Adrenal gland (tissue), 12 donors: Measurements from ENCODE around the gene SLC27A2. TPM values are rescaled to one million over a fixed set of nuclear protein-coding genes. Genes with fewer than 3 reads are reported as not detected.
A peak's percentile ranks its signal among the peaks of the same experiment; 100 is the strongest.

Experiments used
- DNase-seq, 7 donors: peaks; one replicate each; pipeline ENCODE4 v3.0.0-alpha.2; 2019 to 2020
- H3K27ac ChIP-seq, 5 donors: fragments of 200-600 bp; sonication (generic) in 4 of 5; 1 replicate in 3 of 5; 2 replicates in 2 of 5; pipeline versions ENCODE4 v1.5.1 to v1.8.0; 2016 to 2020; ENCODE audit warnings: mild to moderate bottlenecking in 1 of 5
- H3K27me3 ChIP-seq: fragments of 200-600 bp; 2 replicates; pipeline ENCODE4 v1.8.0; 2021
- H3K36me3 ChIP-seq, 2 donors: fragments of 200-600 bp; replicated peaks in 1 of 2; 1 replicate in 1 of 2; 2 replicates in 1 of 2; pipeline versions ENCODE4 v1.5.1 to v1.8.0; 2018 to 2022
- H3K4me1 ChIP-seq, 2 donors: fragments of 200-600 bp; replicated peaks in 1 of 2; 1 replicate in 1 of 2; 2 replicates in 1 of 2; pipeline versions ENCODE4 v1.5.1 to v1.8.0; 2018 to 2021
- H3K4me3 ChIP-seq, 4 donors: fragments of 200-600 bp; sonication (generic) in 3 of 4; one replicate each; pipeline ENCODE4 v1.5.1; 2016 to 2018
- H3K9me3 ChIP-seq, 3 donors: fragments of 200-600 bp; sonication (generic) in 1 of 3; replicated peaks in 1 of 3; 1 replicate in 2 of 3; 2 replicates in 1 of 3; pipeline versions ENCODE4 v1.5.1 to v1.8.0; 2016 to 2021
- CTCF ChIP-seq, 6 experiments: fragments of 450-650 bp in 4 of 6; fragments of 200-600 bp in 2 of 6; sonication (generic) in 1 of 6; IDR thresholded peaks; 1 replicate in 5 of 6; 2 replicates in 1 of 6; pipeline versions ENCODE4 v1.5.1 to v1.8.0; 2016 to 2021; ENCODE audit warnings: antibody characterized with exemption in 6 of 6, mild to moderate bottlenecking in 2 of 6, moderate library complexity in 1 of 6
- POLR2A ChIP-seq, 2 donors: fragments of 450-650 bp; IDR thresholded peaks; one replicate each; pipeline ENCODE4 v1.6.1; 2017; ENCODE audit warnings: antibody characterized with exemption in 2 of 2, mild to moderate bottlenecking in 2 of 2, moderate library complexity in 1 of 2
- WGBS, 4 donors: extraction: QIAGEN DNeasy Blood & Tissue Kit in 2 of 4; methylation state at CpG; one replicate each; pipeline versions ENCODE4 v1.1.5 to v1.1.7; 2013 to 2017; 5-methylcytosine and 5-hydroxymethylcytosine counted together
- intact Hi-C, 2 donors: fragments of 100-400 bp; cut with DNase I; formaldehyde crosslinking; loops; one replicate each; pipeline versions ENCODE4 v1.14.1 to v1.15.0; 2022 to 2023
- polyA plus RNA-seq, 3 donors: library from polyadenylated mRNA; stranded (reverse); fragments of 200-250 nt in 2 of 3; fragments of 350-450 nt in 1 of 3; fragmentation: Illumina TruSeq in 1 of 3; extraction: RNeasy Lipid Tissue Mini Kit (QIAGEN cat#74804) in 1 of 3; gene quantifications; one replicate each; pipeline ENCODE4 v1.2.3, GENCODE V29; 2013 to 2014
- small RNA-seq, 2 donors: library from RNA; depleted of rRNA; stranded (forward); fragments of <200 nt; gene quantifications; one replicate each; pipeline ENCODE3, GENCODE V24; 2016
- total RNA-seq, 9 donors: library from RNA; depleted of rRNA in 4 of 9; stranded (reverse); fragments of >200 nt in 4 of 9; fragments of 120-200 nt in 1 of 9; fragmentation: NEBNext Ultra II Directional in 1 of 9; extraction: Animal tissue kit (Norgen Biotek cat#: 25700) in 1 of 9; gene quantifications; one replicate each; pipeline versions ENCODE4 v1.1.0 to v1.2.4, GENCODE V29; 2013 to 2023
- donor health status: healthy with polysubstance abuse.
- donor health status: Bipolar disorder and iron deficiency.
- donor health status: DM: yes; HTN: yes; CAD: no.
- donor health status: DM: no; HTN: no; CAD: no.
- donor health status: DM: no; HTN: no; CAD: no.
- donor health status: DM: yes; HTN: yes; CAD: no.

The SLC27A2 gene
- total and polyA plus RNA-seq, 12 donors, result 0.22 to 49.5 (median 22.5) TPM

- 77 to 87% (median 82%) methylated on average over 1 of the region's 1 CpG for WGBS, 4 donors
- DNase-seq, result no peak
- Histone ChIP-seq H3K9me3 (no peaks in the 10 kb centered on the region), H3K4me1 (no peaks in the 10 kb centered on the region), H3K4me3 (no peak overlapping the region), H3K27ac (peak overlapping the region in 1 of 5 donors; percentile 8), H3K27me3 (no peaks in the 10 kb centered on the region), H3K36me3 (no peaks in the 10 kb centered on the region)
- TF ChIP-seq POLR2A (IDR thresholded peaks at IDR 0.05) (no peak), CTCF (IDR thresholded peaks at IDR 0.05) (no peak)
- intact Hi-C loops, result no loop called here
These were observed 95.4 kb downstream of the SLC27A2 start for GRCh38 chr15:50277370-50277769.

- H3K27me3 ChIP-seq, result no peaks in the 10 kb centered on the region
- TF ChIP-seq POLR2A (IDR thresholded peaks at IDR 0.05) (no peak), CTCF (IDR thresholded peaks at IDR 0.05) (no peak)
- intact Hi-C loops, result no loop called here
- H3K4me1 ChIP-seq, result no peaks in the 10 kb centered on the region
- H3K4me3 ChIP-seq, result no peak overlapping the region
- H3K36me3 ChIP-seq, result no peaks in the 10 kb centered on the region
- H3K27ac ChIP-seq, result peak overlapping the region in 1 of 5 donors; percentile 7
- 80 to 88% (median 85%) methylated on average over 4 of the region's 4 CpGs for WGBS, 4 donors
- H3K9me3 ChIP-seq, result no peaks in the 10 kb centered on the region
- no peak for DNase-seq
These were observed 96.5 kb downstream of the SLC27A2 start for GRCh38 chr15:50278496-50278895.

GRCh38 chr15:50280271-50280670 lies 98.3 kb downstream of the SLC27A2 start:
- no peak overlapping the region for H3K4me3 ChIP-seq
- no peak for DNase-seq
- no peaks in the 10 kb centered on the region for H3K9me3 ChIP-seq
- TF ChIP-seq CTCF (IDR thresholded peaks at IDR 0.05) (no peak), POLR2A (IDR thresholded peaks at IDR 0.05) (no peak)
- whole genome bisulfite sequencing, 4 donors, result 90 to 98% (median 96%) methylated on average over 3 of the region's 3 CpGs
- H3K27ac ChIP-seq, result no peak overlapping the region
- intact Hi-C loops, result no loop called here
- H3K36me3 ChIP-seq, result no peaks in the 10 kb centered on the region
- H3K27me3 ChIP-seq, result no peaks in the 10 kb centered on the region
- no peaks in the 10 kb centered on the region for H3K4me1 ChIP-seq

- WGBS, 4 donors, result 77 to 98% (median 87%) methylated on average over 4 to 5 of the region's 5 CpGs
- TF ChIP-seq POLR2A (IDR thresholded peaks at IDR 0.05) (no peak), CTCF (IDR thresholded peaks at IDR 0.05) (no peak)
- Histone ChIP-seq H3K4me1 (no peaks in the 10 kb centered on the region), H3K9me3 (no peaks in the 10 kb centered on the region), H3K36me3 (no peaks in the 10 kb centered on the region), H3K27me3 (no peaks in the 10 kb centered on the region), H3K4me3 (no peak overlapping the region), H3K27ac (no peak overlapping the region)
- intact Hi-C loops, result no loop called here
- DNase-seq, result no peak
These were observed 99.4 kb downstream of the SLC27A2 start for GRCh38 chr15:50281427-50281826.

Small RNA genes within 50 kb of the gene (small RNA-seq; reads per million reads assigned to genes)
- gene RF00019, result 0 reads per million in 2 donors

Other genes with a start within 250 kb of the SLC27A2 start
- gene ATP8B4, start 63.0 kb upstream of the SLC27A2 start, total RNA-seq, result 10 to 100 TPM in 3 of 9 donors, 1 to 10 TPM in 6; 2.1 to 23.9 (median 8.1) TPM
- gene ATP8B4, start 63.0 kb upstream of the SLC27A2 start, polyA plus RNA-seq, result 1 to 10 TPM; 2.4 to 3.6 (median 2.7) TPM
- under 1 TPM in 4 of 9 donors, not detected in 5; 0.11 to 0.28 (median 0.19) TPM for gene HDC, start 83.5 kb downstream of the SLC27A2 start, total RNA-seq
- gene HDC, start 83.5 kb downstream of the SLC27A2 start, polyA plus RNA-seq, result under 1 TPM in 2 of 3 donors, not detected in 1; 0.13 to 0.32 TPM
- gene GABPB1, start 173.0 kb downstream of the SLC27A2 start, total RNA-seq, result 10 to 100 TPM; 12.6 to 24.3 (median 14.7) TPM
- gene GABPB1, start 173.0 kb downstream of the SLC27A2 start, polyA plus RNA-seq, result 10 to 100 TPM in 1 of 3 donors, 1 to 10 TPM in 2; 3.7 to 23.4 (median 7.2) TPM
- 10 to 100 TPM; 34.4 to 81.6 (median 60.5) TPM for gene USP8, start 242.2 kb downstream of the SLC27A2 start, total RNA-seq
- gene USP8, start 242.2 kb downstream of the SLC27A2 start, polyA plus RNA-seq, result 10 to 100 TPM; 15.4 to 78.4 (median 16.5) TPM